Activated effector memory CD4-positive, alpha-beta T cell treated with Interleukin-2 at 50 U/mL for 16 hours (primary cell): Measurements from ENCODE around the gene SMARCAL1.
A peak's percentile ranks its signal among the peaks of the same experiment; 100 is the strongest.

ENCODE experiments used
- DNase-seq: peaks from one replicate; pipeline ENCODE4 v3.0.0-alpha.2; 2020

The SMARCAL1 gene

DNA sequence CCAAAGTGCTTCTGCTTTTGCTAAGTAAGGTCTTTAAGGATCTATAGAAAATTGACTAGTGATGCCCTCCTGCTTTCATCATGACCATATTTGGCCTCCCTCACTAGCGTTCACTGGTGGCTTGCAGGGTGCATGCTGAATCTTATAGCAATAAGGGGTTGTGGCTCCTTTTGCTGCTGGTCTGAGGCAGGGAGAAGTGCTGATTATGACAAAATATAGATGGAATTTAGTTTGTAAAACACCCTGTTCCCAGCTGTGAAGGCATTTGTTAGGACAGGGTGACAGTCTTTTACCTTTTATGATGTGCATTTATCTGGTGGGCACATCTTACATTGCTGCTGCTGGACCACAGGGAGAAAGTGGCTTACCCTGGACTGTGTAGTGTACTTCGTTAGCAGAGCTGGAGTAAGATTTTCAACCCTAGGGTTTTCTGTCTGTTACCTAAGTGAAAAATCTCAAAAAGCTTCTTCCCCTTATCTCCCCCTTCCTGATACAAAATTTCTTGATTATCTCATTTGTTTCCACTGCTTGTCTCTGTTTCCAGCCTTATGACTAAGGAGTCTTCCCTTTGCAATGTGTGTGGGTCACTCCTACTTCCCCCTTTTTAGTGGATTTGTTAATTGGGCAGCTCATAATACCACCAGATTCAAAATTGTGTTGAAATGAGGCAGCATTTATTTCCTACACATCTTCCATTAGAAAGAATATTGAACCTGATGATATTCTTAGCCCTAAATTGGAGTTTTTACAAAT lies 65.2 kb downstream of the SMARCAL1 start:
- DNase-seq, result no peak

DNA sequence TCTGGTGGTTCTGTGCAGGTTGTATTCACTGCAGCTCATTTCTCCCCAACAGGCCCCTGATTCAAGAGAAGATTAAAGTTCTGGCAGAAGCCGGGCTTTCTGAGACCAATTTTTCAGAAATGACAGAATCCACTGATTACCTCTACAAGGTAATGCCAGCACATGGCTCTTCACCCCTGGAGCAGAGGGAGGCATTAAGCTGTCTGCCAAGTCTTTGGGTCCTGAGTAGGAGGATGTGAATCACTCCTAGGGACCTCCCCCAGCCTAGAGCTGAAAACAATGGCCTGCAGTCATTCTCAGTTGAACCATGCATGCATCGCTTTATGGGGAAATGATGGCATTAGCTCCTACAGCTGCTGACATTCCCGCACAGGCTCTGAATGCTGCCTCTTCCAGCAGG lies 65.9 kb downstream of the SMARCAL1 start:
- DNase-seq, result no peak

DNA sequence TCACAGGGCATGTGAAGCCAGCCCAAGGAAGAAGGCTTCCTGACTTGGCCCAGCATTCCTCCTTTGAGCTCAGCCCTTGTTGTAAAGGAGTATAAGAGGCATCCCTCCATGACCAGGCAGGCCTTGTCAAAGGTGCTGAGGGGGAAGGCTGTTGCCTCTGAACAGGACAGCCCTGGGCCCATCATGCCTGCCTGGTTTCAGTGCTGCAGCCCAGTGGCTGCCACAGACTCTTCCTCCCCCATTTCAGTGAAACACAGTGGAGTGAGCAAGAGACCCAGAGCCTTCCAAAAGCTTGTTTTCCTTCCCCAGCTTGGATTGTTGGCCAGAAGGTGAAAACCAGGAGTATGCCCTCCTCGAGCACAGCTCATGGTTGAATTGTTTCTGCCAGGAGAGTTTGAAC lies 66.5 kb downstream of the SMARCAL1 start:
- DNase-seq, result no peak

DNA sequence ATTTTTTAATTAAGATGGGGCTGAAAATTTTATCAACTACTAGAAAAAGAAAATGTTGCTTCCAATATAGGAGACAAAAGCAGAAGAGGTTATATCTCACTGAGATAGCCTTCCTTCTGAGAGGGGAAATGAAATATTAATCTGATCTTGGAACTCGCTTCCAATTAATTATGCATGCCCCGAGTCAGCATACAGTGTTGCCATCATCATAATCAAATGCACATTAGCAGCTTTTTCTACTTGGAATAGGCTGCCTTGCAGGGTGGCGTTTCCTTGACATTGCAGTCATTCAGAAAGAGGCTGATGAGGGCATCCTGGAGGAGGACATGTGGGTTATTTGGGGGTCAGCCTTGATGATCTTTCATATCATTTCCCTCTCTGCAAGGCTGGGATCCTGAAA lies 67.9 kb downstream of the SMARCAL1 start:
- no peak for DNase-seq

DNA sequence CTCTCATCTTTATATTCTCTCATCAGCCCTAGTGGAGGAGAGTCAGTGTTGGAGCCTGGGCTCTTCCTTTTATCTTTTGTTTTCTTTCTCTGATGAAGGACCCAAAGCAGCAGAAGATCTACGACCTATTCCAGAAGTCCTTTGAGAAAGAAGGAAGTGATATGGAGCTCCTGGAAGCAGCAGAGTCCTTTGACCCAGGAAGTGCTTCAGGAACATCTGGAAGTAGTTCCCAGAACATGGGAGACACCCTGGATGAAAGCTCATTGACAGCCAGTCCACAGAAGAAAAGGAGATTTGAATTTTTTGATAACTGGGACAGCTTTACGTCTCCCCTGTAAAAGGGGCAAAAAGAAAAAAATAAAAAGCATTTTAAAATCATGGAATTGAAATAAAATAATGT lies 70.4 kb downstream of the SMARCAL1 start:
- no peak for DNase-seq

DNA sequence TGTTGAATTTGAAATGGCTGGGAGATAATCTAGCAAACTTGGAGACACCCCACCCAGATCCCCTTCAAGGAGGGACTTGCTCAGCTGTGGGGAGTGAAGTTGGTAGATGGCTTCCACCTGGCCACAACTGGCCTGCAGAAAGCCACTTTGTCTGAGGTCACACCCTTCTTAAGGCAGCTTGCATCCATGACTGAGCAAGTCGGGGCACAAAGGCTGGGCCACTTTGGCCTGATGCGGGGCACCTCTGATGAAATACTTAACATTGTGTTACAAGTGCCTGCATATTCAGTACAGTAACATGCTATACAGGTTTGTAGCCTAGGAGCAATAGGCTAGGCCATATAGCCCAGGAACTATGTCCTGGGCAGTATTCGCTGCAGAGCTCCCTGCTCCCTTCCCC lies 73.0 kb downstream of the SMARCAL1 start:
- no peak for DNase-seq

DNA sequence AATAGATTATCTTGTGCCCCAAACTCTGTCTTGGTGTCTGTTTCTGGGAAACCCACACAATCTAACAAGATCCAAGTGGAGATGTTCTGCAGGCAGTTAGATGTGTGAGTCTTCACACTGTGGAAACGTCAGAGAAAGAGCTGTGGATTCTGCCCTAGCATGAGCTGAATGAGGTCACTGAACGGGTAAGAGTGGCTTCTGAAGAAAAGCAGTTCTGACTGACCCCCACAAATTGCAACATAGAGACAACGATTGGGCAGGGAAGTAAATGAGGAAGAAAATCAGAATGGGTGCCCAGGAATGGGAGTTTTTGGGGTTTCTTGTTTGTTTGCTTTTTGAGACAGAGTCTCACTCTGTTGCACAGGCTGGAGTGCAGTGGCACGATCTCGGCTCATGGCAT lies 73.5 kb downstream of the SMARCAL1 start:
- DNase-seq, result no peak

DNA sequence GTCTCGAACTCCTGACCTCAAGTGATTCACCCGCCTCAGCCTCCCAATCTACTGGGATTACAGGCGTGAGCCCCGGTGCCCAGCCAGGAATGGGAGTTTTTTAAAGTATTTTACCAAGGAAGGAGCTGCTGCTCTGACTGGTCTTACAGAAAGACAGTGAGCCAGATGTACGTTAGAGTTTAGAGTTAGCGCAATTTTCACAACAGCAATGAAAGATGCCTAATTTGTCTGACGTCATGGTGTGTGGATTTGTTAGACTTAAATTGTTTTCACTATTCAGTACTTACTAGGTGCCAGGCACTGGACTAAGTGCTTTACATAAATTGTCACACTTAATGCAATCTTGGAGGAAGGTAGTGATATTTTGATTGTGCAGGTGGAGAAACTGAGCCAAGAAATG lies 74.0 kb downstream of the SMARCAL1 start:
- DNase-seq, result no peak

DNA sequence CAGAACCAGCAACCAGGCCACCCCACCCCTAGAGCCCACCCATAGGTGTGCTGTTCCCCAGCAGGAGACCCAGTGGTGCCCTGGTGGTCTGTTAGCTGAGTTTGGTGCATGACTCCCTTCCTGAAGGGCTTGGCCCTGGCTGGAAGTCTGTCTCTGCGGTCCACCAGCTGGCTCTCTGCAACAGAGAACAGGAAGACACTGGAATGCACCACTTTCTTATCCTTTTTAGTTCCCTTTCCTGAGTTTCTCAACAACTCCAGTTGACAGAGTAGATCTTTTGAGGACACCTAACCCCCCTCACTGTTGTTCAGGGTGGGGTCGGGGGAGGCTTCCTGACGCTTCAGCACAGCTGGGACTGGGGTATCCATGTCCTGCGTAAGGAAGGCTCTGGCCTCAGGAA lies 74.4 kb downstream of the SMARCAL1 start:
- no peak for DNase-seq

DNA sequence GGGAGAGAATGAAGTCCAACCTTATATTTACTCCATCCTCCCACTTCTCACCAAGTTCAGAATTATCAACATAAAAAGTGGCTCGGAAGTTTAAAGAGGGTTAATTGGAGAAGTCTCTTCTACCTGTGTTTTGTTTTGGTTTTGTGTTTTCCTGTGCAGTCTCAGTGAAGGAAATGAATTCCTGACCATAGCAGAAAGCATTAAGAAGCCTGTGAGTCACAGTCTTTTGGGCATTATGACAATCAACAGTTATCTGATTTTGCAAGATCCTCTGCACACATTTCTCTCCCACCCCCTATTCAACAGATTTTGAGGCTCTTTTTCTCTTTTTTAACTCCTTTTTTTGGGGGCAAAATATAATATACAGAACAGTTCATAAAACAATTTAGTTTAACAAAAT lies 77.8 kb downstream of the SMARCAL1 start:
- DNase-seq, result no peak

DNA sequence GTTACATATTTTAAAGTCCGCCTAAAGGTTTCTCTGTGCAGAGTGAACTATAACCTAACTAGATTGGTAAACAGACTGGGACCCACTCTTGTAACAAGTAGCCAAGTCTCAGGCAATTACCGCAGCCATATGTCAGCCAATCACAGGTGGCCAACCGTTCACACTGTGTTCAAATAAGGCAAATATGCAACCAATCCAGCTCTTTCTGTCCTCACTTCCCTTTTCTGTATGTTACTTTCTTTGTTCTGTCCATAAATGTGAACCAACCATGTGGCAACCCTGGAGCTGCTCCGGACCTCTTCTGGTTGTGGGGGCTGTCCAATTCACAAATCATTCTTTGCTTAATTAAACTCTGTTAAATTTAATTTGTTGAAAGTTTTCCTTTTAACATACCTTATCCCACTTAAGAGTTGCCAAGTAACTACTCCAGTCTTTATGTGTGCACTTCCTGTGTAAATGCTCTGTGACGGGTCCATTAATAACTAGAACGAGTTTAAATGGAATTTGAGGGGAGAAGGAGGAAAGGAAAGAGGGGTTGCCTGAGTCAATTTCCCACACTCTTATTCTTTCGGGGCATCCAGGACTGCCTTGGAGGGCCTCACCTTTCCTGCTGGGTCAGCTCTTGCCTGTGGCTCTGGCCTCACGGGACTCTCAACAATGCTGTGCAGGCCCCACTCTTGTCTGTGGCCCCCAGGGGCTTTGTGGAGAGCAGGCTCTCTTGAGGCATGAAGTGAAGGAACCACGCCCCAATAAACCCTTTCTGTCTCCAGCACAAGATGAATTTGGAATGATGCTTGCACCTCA lies 79.7 kb downstream of the SMARCAL1 start:
- DNase-seq, result no peak

DNA sequence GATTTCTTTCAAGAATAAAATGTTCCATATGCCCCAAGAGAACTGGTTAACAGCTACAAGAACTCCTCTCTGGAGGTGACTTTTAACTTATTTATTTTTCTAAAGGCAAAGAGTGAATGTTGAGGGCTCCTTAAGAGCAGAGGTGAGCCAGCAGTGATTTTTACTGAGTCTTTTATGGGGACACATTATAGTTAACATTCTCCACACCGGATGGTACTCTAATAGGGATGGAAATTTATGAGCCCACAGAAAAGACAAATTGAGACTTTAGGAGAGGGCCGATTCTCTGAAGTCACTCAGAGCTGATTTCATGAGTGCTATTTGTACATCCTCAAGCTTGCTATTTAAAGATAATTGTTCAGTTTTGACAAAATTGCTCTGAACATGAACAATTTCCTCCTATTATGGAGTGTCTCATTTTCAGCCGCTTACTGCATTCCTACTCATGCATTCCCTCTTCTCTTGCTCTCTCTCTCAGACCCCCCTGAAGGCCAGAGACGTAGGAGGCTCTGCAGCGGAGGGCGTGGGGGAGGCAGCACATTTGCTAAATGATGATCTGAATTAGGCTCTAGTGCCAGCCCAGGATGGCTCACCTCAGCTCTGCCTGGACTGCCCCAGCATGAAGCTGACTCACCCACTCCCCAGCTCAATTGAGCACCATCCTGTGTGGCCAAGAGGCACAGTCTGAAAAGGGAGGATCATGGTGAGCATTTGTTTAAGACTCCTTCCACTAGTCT lies 80.5 kb downstream of the SMARCAL1 start:
- no peak for DNase-seq

DNA sequence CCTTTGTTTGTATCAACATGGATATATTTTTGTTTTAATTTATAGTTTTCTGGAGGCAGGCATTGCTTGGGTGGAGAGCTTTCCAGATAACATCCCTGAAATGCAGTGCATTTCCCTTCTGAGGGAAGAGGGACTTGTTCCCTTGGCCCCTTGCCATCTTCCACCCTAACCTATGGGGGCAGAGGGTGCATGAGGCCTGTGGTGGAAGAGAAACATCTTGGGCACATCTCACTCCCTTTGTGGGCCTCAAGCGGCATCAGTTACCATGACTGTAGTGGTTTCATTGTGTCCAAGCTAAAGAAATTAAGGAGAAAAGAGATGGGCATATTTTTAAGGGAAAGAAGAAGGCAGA lies 81.0 kb downstream of the SMARCAL1 start:
- DNase-seq, result no peak

DNA sequence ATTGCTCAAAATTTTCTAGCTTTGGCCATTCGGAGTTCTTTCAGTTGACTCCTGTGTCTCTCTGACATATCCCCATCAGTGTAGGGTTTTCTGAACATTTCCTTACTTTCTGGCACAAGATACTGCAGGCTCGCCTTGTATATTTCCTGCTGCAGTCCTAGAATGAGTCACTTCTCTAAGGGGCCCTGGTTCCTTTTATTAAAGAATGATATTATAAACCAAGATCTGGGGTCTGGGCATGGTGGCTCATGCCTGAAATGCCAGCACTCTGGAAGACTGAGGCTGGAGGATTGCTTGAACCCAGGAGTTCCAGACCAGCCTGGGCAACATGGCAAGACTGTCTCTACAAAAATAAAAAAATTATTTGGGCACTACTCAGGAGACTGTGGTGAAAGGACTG lies 83.4 kb downstream of the SMARCAL1 start:
- DNase-seq, result no peak

DNA sequence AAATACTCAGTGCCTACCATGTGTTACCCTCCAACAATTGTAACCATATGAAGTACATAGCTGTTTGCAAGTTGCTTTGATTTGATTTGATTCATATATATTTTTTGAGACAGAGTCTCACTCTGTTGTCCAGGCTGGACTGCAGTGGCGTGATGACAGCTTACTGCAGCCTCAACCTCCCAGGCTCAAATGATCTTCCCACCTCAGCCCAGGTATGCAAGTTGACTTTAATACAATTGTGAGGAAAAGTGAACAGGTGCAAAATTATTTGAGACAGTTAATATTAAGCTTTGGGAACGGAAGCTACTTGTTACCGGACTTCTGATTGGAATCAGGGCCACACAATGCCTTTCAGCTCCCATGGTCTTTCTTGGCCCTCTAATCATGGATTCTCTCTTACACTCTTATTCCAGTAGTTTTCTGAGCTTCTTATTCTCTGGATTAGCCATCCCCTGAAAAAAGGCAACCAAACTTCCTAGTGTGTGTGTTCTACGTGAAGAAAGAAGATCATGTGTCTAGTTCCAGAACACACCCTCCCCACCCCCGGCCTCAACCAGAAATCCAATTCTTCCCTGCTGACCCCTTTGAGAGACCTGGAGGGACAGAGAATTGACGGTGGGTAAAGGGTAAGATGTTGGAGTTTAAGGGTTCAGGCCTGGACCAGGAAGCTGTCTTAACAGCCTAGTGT lies 85.2 kb downstream of the SMARCAL1 start:
- no peak for DNase-seq

DNA sequence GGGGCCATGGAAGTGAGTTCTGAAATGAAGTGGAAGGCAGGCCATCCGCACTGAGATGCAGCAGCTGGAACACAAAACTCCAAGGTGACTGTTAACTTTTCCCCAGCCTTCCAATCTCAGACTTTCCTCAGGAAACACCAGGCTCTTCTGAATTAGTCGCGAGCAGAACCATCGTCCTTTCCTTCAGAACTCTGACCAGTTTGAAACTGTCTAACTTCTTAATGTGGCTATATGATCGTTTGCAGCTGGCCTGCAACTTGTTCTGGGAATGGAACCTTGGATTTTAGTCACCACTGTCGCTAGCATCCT lies 85.7 kb downstream of the SMARCAL1 start:
- no peak for DNase-seq

DNA sequence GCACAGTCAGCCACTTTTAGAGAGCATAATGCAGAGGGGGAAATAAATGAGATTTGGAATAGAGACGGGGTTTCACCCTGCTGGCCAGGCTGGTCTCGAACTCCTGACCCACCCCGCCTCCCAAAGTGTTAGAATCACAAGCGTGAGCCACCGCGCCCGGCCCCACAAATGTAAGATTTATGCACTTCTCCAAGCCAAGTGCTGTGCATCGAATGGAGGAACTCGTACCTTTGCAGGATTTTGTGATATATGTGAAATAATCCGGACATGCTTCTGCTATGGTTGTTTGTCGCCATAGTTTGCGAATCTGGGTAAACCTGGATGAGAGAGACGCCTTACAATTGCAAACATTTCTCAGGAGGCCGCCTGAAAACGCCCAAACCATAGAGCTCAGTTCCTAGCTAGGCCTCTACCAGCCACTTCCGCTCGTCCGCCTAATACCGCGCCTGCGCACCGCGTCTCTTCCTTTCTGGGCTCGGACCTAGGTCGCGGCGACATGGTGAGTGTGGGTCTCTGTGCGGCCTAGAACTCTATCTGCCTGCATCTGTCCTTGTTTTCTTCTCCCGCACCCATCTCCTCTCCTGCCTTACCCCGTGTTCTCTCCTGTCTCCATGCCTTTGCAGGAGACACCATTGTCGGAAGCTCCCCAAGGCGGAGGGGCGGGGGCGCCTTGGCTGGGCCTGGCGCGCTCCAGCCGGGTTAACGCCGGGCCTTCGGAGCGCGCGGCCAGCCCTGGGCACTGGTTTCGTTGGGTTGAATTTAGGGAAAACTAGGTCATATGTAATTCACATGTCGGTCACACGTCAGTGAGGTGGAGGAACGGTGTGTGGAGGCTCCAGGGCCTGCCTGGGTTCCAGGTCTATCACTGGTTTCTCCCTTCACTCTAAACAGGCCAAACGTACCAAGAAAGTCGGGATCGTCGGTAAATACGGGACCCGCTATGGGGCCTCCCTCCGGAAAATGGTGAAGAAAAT lies 86.4 kb downstream of the SMARCAL1 start, which contains the start of gene RPL37A:
RPL37A (plus strand) TSS at position 466 of the 974 bp plus-strand sequence; CDS start at position 497, 31 bp downstream.
- peak; percentile 81 for DNase-seq

DNA sequence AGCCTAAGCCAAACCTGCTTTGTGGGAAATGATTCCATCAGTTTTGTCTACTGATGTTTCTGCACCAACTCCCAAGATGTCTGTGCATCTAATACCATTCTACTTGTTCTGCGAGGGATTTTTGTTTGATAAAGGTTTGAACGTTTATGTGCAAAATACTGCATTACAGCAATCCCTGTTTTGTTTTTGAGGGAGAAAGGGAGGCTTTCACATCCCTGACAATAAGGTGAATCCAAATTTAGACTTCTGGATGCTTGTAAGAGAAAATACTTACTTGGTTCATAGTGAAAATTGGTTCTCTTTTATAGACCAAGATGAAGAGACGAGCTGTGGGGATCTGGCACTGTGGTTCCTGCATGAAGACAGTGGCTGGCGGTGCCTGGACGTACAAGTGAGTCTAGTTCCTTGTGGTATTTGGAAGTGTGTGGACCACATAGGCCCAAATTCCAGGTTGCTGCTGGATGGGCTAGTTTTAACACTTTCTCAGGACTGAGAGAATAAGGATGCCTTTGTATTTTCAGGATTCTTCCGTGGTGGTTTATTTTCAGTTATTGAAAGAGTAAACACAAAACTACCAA lies 87.4 kb downstream of the SMARCAL1 start:
- DNase-seq, result no peak

DNA sequence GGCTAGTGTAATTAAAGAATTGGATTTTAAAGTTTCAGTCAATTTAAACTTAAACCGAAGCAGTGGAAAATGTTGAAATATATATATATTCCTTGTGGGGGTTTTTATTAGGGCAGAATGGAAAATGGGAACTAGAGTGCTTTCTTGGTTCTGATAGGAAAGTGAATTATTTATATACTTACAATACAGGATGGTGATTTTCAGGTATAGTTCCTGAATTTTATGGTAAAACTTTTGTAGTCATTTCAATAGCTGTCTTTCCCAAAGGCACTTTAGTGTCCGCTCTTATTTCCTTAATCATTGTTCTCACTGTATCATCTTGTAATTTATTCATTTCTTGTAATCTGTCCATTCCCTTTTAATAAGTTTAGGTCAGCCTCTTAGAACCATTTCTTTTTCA lies 88.3 kb downstream of the SMARCAL1 start:
- no peak for DNase-seq

DNA sequence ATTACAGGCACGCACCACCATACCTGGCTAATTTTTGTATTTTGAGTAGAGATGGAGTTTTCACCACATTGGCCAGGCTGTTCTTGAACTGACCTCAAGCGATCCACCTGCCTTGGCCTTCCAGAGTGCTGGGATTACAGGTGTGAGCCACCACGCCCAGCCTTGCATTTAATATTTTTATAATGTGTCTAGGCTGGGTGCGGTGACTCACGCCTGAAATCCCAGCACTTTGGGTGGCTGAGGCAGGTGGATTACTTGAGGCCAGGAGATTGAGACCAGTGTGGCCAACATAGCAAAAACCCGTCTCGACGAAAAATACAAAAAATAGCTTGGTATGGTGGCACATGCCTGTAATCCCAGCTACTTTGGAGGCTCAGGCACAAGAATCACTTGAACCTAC lies 89.6 kb downstream of the SMARCAL1 start:
- DNase-seq, result no peak

DNA sequence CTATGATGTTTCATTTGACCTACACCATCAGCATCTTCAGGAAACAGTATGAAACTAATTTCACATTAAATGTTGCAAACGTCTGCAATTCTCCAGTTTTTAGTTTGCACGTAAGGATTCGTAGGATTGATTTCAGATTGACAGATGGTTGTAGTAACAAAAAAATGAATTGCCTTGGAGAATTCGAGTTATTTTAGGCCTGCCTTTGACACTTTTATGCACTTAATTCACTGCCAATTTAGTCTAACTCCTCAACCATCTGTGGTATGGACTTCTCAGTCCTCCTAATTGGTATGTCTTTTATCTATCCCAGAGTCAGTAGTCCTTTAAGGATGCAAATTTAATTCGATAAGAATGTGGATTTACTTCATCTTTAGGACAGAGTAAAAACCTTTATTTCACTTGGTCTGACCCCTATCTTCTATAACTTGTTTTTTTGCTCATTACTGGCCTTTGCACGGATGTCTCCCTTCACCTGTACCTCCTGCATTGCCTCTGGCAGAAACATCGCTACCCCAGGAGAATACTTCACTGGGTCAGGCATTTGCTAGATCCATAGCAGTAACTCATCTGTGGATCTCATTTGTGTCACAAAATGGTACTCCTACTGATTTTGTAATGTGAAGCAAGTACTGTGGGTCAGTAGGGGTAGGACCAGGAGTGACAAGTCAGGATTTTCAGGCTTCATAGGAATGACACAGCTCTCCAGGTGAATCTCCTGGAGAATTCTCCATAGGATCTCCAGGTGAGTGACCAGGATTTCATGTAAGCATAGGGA lies 90.3 kb downstream of the SMARCAL1 start:
- no peak for DNase-seq
